Activated naive CD8-positive, alpha-beta T cell treated with anti-CD3 and anti-CD28 coated beads, Interleukin-2, amount 10 ng/mL, durations not matched to agents 7 days and 5 days (primary cell): ENCODE data around the gene ZFHX2. TPM values are rescaled to one million over a fixed set of nuclear protein-coding genes. Genes with fewer than 3 reads are reported as not detected.
"Not testable (repeated sequence)": the region's sequence is repeated elsewhere in the genome, so short reads cannot be mapped to it uniquely, and the experiment has no call there.

Experiments used
- ATAC-seq: fragments of 150-1000 bp; cut with Tn5 transposase; one replicate; pipeline ENCODE4 v1.10.0; 2021; ENCODE audit warnings: low read depth, moderate library complexity
- POLR2A ChIA-PET: fragments of 350-600 bp; sonication (Branson Sonifier 250); formaldehyde crosslinking; loops from one replicate; lab custom pipeline; 2021; ENCODE audit warnings: antibody characterized with exemption; lab: Charles Lee
- DNase-seq: peaks from one replicate; pipeline ENCODE4 v3.0.0; 2021
- H3K27ac Mint-ChIP-seq: one replicate; pipeline ENCODE4 v1.8.0; 2022; ENCODE audit warnings: mild to moderate bottlenecking, mixed read lengths
- H3K27me3 Mint-ChIP-seq: one replicate; pipeline ENCODE4 v1.8.0; 2022; ENCODE audit warnings: mild to moderate bottlenecking, moderate library complexity, mixed read lengths
- H3K36me3 Mint-ChIP-seq: one replicate; pipeline ENCODE4 v1.8.0; 2021; ENCODE audit warnings: mild to moderate bottlenecking, mixed read lengths
- H3K4me1 Mint-ChIP-seq: one replicate; pipeline ENCODE4 v1.8.0; 2021; ENCODE audit warnings: mixed read lengths
- H3K4me3 Mint-ChIP-seq: one replicate; pipeline ENCODE4 v1.8.0; 2022; ENCODE audit warnings: mild to moderate bottlenecking, moderate library complexity, mixed read lengths
- H3K9me3 Mint-ChIP-seq: one replicate; pipeline ENCODE4 v1.8.0; 2021; ENCODE audit warnings: mixed read lengths
- total RNA-seq, 2 experiments: library from RNA; stranded (reverse); gene quantifications; one replicate each; pipeline ENCODE4 v1.2.3, GENCODE V29; 2021

Gene ZFHX2
- total RNA-seq = 1 to 10 TPM in 1 of 2 experiments, under 1 TPM in 1; 0.75 to 1.4 TPM

GRCh38 chr14:23551266-23552028 is at the start of gene ZFHX2:
Gene ZFHX2, minus strand, starts transcription at chr14:23551765. Its CDS starts 16,440 bp downstream, at chr14:23535325.
- Mint-ChIP-seq H3K27ac (peak within 1 kb of the TSS; percentile 89), H3K4me3 (no peak within 1 kb of the TSS), H3K36me3 (no peaks in the 10 kb centered on the region), H3K9me3 (no peaks in the 10 kb centered on the region), H3K4me1 (peaks cover 10% of the 10 kb centered on the region), H3K27me3 (no peaks in the 10 kb centered on the region)
- DNase-seq = peak; percentile 84
- POLR2A ChIA-PET = interaction anchor here (0.6 to 1.8 kb wide), 4 partner anchors 16 to 231 kb away, joined by 3 to 4 read pairs (median 3); partner anchors contain the start of genes AP1G2 and PABPN1
- peak; percentile 57 for ATAC-seq

GRCh38 chr14:23600806-23601205 is 49.2 kb upstream of the ZFHX2 start:
- peaks cover 3% of the 10 kb centered on the region for H3K4me1 Mint-ChIP-seq
- POLR2A ChIA-PET = interaction anchor here (2.7 kb wide), 1 partner anchor 10 kb away, joined by 7 read pairs; no protein-coding TSS in a partner anchor
- H3K36me3 Mint-ChIP-seq = no peaks in the 10 kb centered on the region
- H3K27me3 Mint-ChIP-seq = peaks cover 3% of the 10 kb centered on the region
- no peak overlapping the region for H3K27ac Mint-ChIP-seq
- DNase-seq (no peak), ATAC-seq (no peak)
- H3K4me3 Mint-ChIP-seq = no peak overlapping the region
- H3K9me3 Mint-ChIP-seq = no peaks in the 10 kb centered on the region

- Mint-ChIP-seq H3K9me3 (no peaks in the 10 kb centered on the region), H3K27me3 (peaks cover 3% of the 10 kb centered on the region), H3K27ac (no peak overlapping the region), H3K4me3 (no peak overlapping the region), H3K4me1 (no peaks in the 10 kb centered on the region), H3K36me3 (no peaks in the 10 kb centered on the region)
- ATAC-seq (no peak), DNase-seq (no peak)
- POLR2A ChIA-PET = interaction anchor here (2.7 kb wide), 1 partner anchor 10 kb away, joined by 7 read pairs; no protein-coding TSS in a partner anchor
Measured at GRCh38 chr14:23600322-23600707, 48.8 kb upstream of the ZFHX2 start.

- H3K36me3 Mint-ChIP-seq, H3K4me3 Mint-ChIP-seq, DNase-seq, H3K4me1 Mint-ChIP-seq, H3K9me3 Mint-ChIP-seq, POLR2A ChIA-PET, ATAC-seq, H3K27ac Mint-ChIP-seq, H3K27me3 Mint-ChIP-seq: not testable (repeated sequence)
Measured at GRCh38 chr14:23594191-23594590, 42.6 kb upstream of the ZFHX2 start.

- peaks cover 4% of the 10 kb centered on the region for H3K4me1 Mint-ChIP-seq
- no peaks in the 10 kb centered on the region for H3K36me3 Mint-ChIP-seq
- H3K27me3 Mint-ChIP-seq = peaks cover 10% of the 10 kb centered on the region
- no peaks in the 10 kb centered on the region for H3K9me3 Mint-ChIP-seq
- no peak overlapping the region for H3K4me3 Mint-ChIP-seq
- ATAC-seq = no peak
- H3K27ac Mint-ChIP-seq = no peak overlapping the region
- DNase-seq = no peak
- POLR2A ChIA-PET = no interaction called here
Measured at GRCh38 chr14:23590198-23590597, 38.6 kb upstream of the ZFHX2 start.

- Mint-ChIP-seq H3K4me1 (peaks cover 4% of the 10 kb centered on the region), H3K36me3 (no peaks in the 10 kb centered on the region), H3K9me3 (no peaks in the 10 kb centered on the region), H3K27me3 (peaks cover 10% of the 10 kb centered on the region), H3K4me3 (no peak overlapping the region), H3K27ac (no peak overlapping the region)
- DNase-seq (no peak), ATAC-seq (no peak)
- POLR2A ChIA-PET = interaction anchor here (0.9 to 1.1 kb wide), 3 partner anchors 42 to 363 kb away, joined by 3 to 4 read pairs (median 3); partner anchors contain the start of gene DHRS4
Measured at GRCh38 chr14:23589606-23590005, 38.0 kb upstream of the ZFHX2 start.

- Mint-ChIP-seq H3K27ac (no peak overlapping the region), H3K36me3 (no peaks in the 10 kb centered on the region), H3K27me3 (peaks cover 10% of the 10 kb centered on the region), H3K4me3 (no peak overlapping the region), H3K9me3 (no peaks in the 10 kb centered on the region), H3K4me1 (peaks cover 4% of the 10 kb centered on the region)
- POLR2A ChIA-PET = interaction anchor here (0.6 to 1.1 kb wide), 5 partner anchors 10 to 364 kb away, joined by 3 to 4 read pairs (median 3); partner anchors contain the start of genes AP1G2 and DHRS4
- DNase-seq (peak; percentile 83), ATAC-seq (peak; percentile 99)
Measured at GRCh38 chr14:23588884-23589598, 37.5 kb upstream of the ZFHX2 start.

- H3K27ac Mint-ChIP-seq, H3K4me1 Mint-ChIP-seq, POLR2A ChIA-PET, H3K4me3 Mint-ChIP-seq, ATAC-seq, DNase-seq, H3K9me3 Mint-ChIP-seq, H3K36me3 Mint-ChIP-seq: not testable (repeated sequence)
- peaks cover 16% of the 10 kb centered on the region for H3K27me3 Mint-ChIP-seq
Measured at GRCh38 chr14:23584527-23585203, 33.1 kb upstream of the ZFHX2 start.

GRCh38 chr14:23583761-23584526 is 32.4 kb upstream of the ZFHX2 start:
- ATAC-seq, POLR2A ChIA-PET: not testable (repeated sequence)
- peaks cover 21% of the 10 kb centered on the region for H3K27me3 Mint-ChIP-seq

GRCh38 chr14:23582906-23583760 is 31.6 kb upstream of the ZFHX2 start:
- no peaks in the 10 kb centered on the region for H3K9me3 Mint-ChIP-seq

More at GRCh38 chr14:23583761-23584526, 32.4 kb upstream of the ZFHX2 start:
- H3K4me1 Mint-ChIP-seq, H3K4me3 Mint-ChIP-seq, H3K27ac Mint-ChIP-seq, H3K9me3 Mint-ChIP-seq, H3K36me3 Mint-ChIP-seq: not testable (repeated sequence)
- peak; percentile 2 for DNase-seq

GRCh38 chr14:23580948-23581281 is 29.4 kb upstream of the ZFHX2 start:
- Mint-ChIP-seq H3K36me3 (no peaks in the 10 kb centered on the region), H3K27ac (no peak overlapping the region)

More at GRCh38 chr14:23582906-23583760, 31.6 kb upstream of the ZFHX2 start:
- DNase-seq (no peak), ATAC-seq (no peak)
- H3K27me3 Mint-ChIP-seq = peaks cover 26% of the 10 kb centered on the region
- H3K36me3 Mint-ChIP-seq = no peaks in the 10 kb centered on the region
- POLR2A ChIA-PET = no interaction called here
- H3K4me1 Mint-ChIP-seq = peaks cover 7% of the 10 kb centered on the region
- H3K27ac Mint-ChIP-seq = no peak overlapping the region
- H3K4me3 Mint-ChIP-seq = no peak overlapping the region

More at GRCh38 chr14:23580948-23581281, 29.4 kb upstream of the ZFHX2 start:
- H3K9me3 Mint-ChIP-seq = no peaks in the 10 kb centered on the region
- ATAC-seq (no peak), DNase-seq (peak; percentile 19)
- no peak overlapping the region for H3K4me3 Mint-ChIP-seq
- peaks cover 13% of the 10 kb centered on the region for H3K4me1 Mint-ChIP-seq
- POLR2A ChIA-PET = interaction anchor here (0.6 kb wide), 1 partner anchor 113 kb away, joined by 6 read pairs; no protein-coding TSS in a partner anchor
- H3K27me3 Mint-ChIP-seq = peaks cover 36% of the 10 kb centered on the region
